NCI-H69 (cell line): ENCODE data around the gene RXRG.

ENCODE experiments used
- DNase-seq: peaks from one replicate; lab custom pipeline; 2025; lab: John Stamatoyannopoulos, UW

RXRG gene

GRCh38 chr1:165369255-165369848 is 75.6 kb downstream of the RXRG start:
- peak; percentile 76 for DNase-seq

GRCh38 chr1:165367375-165367993 is 77.4 kb downstream of the RXRG start:
- DNase-seq, result peak; percentile 84

- peak; percentile 99 for DNase-seq
Observed at GRCh38 chr1:165365341-165365740, 79.6 kb downstream of the RXRG start.

GRCh38 chr1:165364568-165365133 is 80.3 kb downstream of the RXRG start:
- peak; percentile 98 for DNase-seq

- no peak for DNase-seq
Observed at GRCh38 chr1:165356876-165357275, 88.0 kb downstream of the RXRG start.

- no peak for DNase-seq
Observed at GRCh38 chr1:165355977-165356811, 88.7 kb downstream of the RXRG start, which contains the start of gene LMX1A. Gene LMX1A, minus strand, starts transcription at chr1:165356715. Its CDS starts 1,156 bp downstream, at chr1:165355559.

- DNase-seq, result no peak
Observed at GRCh38 chr1:165355139-165355976, 89.6 kb downstream of the RXRG start.

- no peak for DNase-seq
Observed at GRCh38 chr1:165354739-165355138, 90.2 kb downstream of the RXRG start.

GRCh38 chr1:165353731-165354671 is 90.9 kb downstream of the RXRG start:
- no peak for DNase-seq

GRCh38 chr1:165352442-165353293 is 92.3 kb downstream of the RXRG start:
- no peak for DNase-seq

GRCh38 chr1:165351863-165352441 is 93.0 kb downstream of the RXRG start:
- no peak for DNase-seq
